GM03348 (cell line): Measurements from ENCODE around the gene REM2.
A peak's percentile ranks its signal among the peaks of the same experiment; 100 is the strongest.

Source experiments
- DNase-seq: peaks from one replicate; pipeline ENCODE4 v3.0.0; 2012; ENCODE audit warnings: low spot score

REM2 gene, protein sequence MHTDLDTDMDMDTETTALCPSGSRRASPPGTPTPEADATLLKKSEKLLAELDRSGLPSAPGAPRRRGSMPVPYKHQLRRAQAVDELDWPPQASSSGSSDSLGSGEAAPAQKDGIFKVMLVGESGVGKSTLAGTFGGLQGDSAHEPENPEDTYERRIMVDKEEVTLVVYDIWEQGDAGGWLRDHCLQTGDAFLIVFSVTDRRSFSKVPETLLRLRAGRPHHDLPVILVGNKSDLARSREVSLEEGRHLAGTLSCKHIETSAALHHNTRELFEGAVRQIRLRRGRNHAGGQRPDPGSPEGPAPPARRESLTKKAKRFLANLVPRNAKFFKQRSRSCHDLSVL

DNA sequence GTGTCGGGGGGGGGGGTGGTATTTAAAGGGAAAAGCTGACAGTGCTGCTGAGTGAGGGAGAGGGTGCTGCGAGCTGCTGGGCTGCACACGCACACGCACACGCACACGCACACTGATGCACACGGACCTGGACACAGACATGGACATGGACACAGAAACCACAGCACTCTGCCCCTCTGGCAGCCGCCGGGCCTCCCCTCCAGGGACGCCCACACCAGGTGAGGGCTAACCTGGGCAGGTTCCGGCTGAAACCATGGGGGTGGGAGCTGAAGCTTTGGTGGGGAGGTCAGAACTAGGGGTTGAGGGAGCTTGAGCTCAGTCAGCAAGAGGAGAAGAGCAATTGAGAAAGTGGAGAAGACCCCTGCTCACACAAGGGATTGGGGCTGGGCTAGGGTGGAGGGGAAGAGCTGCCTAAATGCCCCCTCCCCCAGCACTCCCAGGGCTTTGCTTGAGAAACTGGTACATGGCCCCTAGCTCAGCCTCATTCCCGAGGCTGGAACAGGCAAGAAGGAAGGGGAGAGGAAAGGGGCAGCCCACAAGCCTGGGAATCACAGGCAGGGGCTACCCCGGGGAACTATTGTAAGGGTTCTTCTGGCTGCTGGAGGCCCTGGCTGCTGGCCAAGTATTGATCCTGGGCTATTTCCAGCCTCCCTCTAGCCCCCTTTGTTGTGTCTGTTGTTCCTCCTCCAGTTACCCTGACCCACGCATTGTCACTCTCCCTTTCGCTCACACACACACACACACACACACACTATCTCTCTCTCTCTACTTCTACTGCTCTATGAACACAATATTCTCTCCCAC lies at the start of gene REM2:
Gene REM2 (plus strand): TSS at position 50 of the 804 bp plus-strand sequence. CDS start 66 bp downstream, at position 116.
- DNase-seq = no peak

DNA sequence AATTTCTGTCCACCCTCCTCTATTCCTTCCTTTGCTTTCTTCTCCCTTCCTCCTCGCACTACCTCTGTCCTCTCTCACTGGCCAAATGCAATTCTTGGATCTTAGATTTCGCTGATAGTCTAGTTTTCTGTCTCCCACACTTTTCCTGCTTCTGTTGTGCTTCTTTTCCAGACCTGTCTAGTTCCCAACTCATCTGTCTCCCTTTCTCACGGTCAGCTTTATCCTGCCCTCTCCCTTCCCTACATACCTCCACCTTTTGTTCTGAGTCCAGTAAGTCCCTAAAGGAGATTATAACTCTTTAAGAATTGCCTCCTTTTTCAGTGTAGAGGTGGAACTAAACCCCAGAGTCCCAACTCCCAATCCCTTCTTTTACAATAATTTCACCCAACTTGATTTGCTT lies 47.5 kb upstream of the REM2 start:
- DNase-seq = no peak

DNA sequence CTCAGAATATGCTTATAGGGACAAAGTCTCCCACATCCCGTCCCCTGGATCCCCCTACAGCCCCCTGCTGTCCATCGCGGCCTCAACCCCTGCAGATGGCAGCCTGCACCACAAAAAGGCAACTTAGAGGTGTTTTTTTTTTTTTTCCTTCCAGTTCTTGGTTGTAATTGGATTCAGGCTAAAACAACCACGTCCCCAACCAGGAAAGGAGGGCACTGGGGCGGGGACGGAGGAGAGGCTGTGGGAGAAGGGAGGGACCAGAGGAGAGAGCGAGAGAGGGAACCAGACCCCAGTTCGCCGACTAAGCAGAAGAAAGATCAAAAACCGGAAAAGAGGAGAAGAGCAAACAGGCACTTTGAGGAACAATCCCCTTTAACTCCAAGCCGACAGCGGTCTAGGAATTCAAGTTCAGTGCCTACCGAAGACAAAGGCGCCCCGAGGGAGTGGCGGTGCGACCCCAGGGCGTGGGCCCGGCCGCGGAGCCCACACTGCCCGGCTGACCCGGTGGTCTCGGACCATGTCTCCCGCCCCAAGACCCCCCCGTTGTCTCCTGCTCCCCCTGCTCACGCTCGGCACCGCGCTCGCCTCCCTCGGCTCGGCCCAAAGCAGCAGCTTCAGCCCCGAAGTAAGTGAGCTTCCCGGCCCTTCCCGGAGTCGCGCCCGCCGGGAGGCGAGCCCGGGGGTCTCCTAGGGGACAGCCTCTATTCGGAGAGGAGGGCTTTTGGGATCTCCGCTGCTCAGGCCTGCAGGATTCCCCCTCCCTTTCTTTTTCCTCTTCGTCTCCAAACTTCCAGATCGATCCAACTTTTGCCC lies 46.5 kb upstream of the REM2 start, which contains the start of gene MMP14:
Gene MMP14 (plus strand): TSS at position 285 of the 813 bp plus-strand sequence. CDS start 233 bp downstream, at position 518.
- peak; percentile 94 for DNase-seq

DNA sequence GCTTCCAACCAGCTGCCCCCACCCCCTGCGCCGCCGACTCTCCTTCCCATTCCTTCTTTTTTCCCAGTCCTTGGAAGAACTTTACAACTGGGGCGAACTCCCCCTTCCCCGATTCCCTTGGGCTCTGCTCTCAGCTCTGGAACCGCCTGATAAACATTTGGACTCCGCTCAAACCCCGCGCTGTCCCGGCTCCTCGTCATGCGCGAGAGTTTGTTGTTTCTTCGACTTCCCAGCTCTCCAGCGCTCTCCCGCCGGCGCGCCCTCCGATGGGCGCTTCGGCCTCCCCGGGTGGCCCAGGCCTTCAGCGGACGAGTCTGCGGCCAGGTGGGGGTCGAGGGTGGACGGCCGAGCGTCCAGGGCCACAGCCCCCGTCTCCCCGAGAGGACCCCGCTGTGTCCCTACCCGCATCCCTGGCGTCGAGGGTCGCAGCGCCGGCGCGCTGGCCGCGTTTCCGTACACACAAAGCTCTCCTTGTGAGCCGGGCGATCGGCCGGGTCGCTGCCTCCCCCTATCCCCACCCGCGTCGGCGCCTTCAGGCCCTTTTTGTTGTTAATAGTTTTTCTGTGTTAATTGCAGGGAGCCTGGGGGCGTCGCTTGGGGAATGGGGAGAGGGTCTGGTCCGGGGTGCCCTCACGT lies 45.8 kb upstream of the REM2 start:
- DNase-seq = peak; percentile 67

DNA sequence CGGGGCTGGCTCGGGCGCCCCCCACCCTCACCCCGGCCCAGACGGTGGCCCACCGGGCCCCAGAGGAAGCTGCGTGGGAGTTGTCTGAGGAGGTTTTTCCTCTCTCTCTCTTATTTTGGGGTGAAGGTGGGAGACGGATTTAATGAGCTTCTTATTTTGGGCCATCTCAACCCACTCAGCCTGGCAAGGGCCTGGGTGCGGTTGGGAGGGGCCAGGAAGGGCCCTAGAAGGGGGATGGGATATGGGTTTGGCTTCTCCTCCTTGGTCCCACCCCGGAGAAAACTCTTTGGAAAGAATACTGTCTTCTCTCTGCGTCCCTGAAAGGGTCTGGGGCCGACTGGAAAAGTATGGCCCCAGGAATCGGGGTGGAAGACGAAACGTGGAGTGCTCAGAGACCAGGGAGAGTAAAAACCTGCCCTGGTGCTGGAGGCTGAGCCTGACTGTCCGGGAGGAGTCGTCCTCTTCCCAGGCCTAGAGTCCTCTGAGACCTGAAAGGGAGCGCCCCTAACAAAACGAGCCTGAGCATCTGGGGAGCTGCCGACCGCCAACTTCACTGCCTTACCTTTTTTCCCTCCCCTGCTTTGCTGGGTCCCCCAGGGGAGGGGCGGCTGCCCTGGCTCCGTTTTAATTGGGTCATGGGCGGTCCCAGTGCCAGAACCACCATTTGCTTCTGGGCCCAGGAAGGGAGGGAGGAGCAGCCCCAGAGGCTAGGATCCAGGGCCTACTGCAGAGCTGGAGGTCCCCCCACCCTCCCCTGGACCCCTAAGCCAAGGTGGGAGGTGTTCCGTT lies 45.1 kb upstream of the REM2 start:
- DNase-seq = peak; percentile 72

DNA sequence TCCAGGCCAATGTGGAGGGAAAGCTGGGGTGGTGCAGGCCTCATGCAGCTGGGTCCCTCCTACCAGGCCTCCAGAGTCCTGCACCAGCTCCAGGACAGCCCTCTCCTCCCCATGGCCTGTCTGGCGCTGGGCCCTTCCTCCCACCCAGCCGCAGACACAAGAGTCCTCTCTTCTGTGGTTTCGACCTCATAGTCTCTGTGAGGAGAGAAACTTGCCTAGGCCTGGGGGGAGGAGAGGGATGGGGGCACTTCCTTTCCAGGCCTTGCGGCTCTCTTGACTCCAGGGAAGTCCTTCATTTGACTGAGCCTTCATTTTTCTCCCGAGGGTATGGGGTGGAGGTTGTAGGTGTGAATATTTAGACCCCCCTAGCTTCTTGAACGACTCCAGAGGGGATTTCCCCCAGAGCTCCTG lies 44.4 kb upstream of the REM2 start:
- peak; percentile 79 for DNase-seq

DNA sequence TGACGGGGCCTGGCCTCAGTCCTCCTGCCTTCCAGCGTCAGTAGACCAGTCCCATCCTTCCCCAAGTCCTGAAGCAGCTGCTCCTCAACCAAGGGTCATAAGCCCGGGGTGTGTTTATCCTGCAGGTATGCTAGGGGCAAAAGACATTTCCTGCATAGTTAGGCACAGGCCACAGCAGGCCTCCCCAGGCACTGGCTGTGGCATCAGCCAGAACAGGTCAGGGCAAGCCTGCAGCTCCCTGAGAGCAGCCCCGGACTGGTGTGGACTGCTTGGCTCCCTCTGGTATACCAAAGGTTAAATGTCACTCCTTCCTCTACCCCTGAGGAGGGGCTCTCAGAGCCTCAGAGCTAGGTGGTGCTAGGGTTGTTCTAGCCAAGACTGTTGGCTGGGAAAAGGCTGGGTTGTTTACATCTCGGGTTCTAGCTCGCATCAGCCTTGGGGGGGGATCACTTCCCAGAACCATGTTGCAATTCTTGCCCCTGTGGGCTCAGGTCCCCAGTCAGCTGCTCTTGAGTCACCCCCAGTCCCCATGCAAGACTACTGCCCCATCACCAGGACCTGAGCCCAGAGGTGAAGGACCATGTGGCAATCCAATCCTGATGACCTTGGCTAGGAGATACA lies 43.8 kb upstream of the REM2 start:
- DNase-seq = no peak

DNA sequence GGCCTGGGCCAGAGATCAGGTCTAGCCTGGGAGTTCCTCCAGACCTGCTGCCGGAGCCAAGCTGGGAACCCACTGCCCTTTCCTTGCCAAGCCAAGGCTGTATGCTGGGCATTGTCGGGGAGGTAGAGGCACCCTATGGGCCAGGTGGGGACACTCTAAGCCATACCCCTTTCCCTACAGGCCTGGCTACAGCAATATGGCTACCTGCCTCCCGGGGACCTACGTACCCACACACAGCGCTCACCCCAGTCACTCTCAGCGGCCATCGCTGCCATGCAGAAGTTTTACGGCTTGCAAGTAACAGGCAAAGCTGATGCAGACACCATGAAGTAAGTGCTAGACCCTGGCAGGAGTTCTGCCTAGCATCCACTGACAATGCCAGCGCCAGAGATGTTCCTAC lies 41.7 kb upstream of the REM2 start:
- no peak for DNase-seq

DNA sequence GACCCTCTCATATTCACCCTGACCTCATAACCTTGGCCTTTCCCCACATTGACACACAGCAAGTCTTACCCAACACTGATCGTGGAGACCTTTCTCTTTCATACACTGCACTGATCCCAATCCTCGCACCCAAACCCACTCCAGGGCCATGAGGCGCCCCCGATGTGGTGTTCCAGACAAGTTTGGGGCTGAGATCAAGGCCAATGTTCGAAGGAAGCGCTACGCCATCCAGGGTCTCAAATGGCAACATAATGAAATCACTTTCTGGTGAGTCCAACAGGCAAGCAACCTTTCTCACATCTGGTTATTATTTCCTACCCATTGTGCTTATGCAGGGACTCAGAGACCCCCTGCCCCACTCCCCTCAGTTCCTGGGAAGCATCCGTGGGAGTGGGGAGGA lies 41.3 kb upstream of the REM2 start:
- DNase-seq = no peak

DNA sequence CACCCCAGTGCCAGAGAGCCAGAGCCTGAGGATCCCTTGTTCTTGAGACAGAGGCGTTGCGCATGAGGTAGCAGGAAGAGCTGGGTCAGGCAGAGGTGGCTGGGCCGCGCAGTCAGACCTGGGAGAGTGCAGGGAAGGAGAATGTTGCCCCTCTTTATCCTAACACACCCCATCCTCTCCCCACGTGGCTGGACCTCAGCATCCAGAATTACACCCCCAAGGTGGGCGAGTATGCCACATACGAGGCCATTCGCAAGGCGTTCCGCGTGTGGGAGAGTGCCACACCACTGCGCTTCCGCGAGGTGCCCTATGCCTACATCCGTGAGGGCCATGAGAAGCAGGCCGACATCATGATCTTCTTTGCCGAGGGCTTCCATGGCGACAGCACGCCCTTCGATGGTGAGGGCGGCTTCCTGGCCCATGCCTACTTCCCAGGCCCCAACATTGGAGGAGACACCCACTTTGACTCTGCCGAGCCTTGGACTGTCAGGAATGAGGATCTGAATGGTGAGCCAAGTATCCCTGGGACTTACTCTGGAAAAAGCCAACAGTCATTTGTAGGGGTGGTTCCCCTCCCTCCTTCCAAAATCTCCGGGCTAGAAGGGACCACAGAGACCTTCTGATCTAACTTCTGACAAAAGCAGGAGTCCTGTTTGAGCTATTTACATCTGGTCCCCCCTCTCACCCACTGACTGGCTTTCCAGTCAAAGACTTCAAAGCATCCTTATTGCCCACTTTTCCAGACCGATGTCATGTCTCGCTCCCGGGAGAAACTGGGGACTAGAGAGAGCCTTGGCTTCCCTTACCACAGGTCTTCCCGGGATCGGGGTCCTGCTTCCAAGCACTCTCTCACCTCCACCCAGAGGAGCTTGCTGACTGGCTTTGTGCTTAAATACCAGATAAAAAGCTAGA lies 40.6 kb upstream of the REM2 start:
- no peak for DNase-seq

DNA sequence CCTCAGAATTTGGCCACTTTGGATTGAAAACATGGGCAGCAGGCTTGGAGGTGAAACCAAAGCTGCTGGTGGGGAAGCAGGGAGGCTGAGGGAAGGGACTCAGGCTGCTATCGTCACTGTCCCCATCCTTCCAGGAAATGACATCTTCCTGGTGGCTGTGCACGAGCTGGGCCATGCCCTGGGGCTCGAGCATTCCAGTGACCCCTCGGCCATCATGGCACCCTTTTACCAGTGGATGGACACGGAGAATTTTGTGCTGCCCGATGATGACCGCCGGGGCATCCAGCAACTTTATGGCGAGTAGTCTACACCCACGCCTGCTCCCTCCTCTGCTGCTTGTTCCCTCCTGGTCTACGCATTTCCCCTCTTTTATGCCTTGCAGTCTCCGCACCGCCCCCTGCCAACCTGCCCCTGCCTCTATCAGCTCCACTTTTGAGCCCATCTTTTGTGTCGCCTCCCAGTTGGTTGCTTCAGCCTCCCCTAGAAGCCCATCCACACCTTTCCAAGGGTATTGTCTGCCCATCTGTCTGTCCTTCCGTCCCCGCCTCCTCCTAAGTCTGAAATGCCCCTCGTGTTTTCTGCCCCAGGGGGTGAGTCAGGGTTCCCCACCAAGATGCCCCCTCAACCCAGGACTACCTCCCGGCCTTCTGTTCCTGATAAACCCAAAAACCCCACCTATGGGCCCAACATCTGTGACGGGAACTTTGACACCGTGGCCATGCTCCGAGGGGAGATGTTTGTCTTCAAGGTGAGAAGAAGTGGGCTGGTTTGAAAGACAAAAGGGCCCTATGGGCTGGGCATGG lies 39.7 kb upstream of the REM2 start:
- DNase-seq = no peak

DNA sequence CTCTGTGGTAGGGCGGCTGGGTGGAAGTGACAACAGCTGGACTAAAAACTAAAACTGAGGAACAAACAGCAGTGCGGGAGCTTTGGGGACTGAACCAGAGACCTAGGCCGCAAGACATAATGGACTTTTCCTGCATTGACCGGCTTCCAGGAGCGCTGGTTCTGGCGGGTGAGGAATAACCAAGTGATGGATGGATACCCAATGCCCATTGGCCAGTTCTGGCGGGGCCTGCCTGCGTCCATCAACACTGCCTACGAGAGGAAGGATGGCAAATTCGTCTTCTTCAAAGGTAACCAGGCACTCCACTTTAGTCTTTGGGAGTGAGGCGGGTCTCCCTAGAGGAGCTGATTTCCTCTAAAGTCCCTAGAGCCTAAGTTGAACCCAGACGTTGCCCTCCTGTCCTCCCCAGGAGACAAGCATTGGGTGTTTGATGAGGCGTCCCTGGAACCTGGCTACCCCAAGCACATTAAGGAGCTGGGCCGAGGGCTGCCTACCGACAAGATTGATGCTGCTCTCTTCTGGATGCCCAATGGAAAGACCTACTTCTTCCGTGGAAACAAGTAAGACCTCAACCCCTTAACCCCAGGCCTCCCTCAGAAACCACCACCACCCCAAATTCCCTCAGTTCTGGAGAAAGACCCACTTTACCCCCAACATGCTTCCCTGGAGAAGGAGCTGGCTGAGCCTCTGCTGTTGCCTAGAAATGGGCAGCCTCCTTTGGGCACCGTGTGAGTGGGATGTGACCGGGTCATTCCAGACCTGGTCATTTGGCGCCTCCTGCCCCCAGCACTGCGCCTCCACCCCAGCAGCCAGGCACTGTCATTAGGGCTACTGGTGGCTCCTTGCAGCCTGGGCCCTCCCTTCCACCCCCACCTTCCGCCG lies 38.6 kb upstream of the REM2 start:
- DNase-seq = no peak

DNA sequence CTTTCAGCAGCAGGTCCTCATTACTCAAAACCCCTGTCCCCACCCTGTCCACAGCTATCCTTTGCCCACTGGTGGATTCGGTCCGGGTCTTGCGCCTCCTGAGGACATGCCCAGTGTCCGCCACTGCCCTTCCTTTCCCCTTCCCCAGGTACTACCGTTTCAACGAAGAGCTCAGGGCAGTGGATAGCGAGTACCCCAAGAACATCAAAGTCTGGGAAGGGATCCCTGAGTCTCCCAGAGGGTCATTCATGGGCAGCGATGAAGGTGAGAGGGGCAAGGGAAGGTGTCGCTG lies 38.0 kb upstream of the REM2 start:
- no peak for DNase-seq

DNA sequence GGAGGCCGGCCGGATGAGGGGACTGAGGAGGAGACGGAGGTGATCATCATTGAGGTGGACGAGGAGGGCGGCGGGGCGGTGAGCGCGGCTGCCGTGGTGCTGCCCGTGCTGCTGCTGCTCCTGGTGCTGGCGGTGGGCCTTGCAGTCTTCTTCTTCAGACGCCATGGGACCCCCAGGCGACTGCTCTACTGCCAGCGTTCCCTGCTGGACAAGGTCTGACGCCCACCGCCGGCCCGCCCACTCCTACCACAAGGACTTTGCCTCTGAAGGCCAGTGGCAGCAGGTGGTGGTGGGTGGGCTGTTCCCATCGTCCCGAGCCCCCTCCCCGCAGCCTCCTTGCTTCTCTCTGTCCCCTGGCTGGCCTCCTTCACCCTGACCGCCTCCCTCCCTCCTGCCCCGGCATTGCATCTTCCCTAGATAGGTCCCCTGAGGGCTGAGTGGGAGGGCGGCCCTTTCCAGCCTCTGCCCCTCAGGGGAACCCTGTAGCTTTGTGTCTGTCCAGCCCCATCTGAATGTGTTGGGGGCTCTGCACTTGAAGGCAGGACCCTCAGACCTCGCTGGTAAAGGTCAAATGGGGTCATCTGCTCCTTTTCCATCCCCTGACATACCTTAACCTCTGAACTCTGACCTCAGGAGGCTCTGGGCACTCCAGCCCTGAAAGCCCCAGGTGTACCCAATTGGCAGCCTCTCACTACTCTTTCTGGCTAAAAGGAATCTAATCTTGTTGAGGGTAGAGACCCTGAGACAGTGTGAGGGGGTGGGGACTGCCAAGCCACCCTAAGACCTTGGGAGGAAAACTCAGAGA lies 37.0 kb upstream of the REM2 start:
- DNase-seq = no peak

DNA sequence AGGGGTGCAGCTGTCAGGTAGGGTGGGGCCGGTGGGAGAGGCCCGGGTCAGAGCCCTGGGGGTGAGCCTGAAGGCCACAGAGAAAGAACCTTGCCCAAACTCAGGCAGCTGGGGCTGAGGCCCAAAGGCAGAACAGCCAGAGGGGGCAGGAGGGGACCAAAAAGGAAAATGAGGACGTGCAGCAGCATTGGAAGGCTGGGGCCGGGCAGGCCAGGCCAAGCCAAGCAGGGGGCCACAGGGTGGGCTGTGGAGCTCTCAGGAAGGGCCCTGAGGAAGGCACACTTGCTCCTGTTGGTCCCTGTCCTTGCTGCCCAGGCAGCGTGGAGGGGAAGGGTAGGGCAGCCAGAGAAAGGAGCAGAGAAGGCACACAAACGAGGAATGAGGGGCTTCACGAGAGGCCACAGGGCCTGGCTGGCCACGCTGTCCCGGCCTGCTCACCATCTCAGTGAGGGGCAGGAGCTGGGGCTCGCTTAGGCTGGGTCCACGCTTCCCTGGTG lies 36.2 kb upstream of the REM2 start:
- DNase-seq = no peak

DNA sequence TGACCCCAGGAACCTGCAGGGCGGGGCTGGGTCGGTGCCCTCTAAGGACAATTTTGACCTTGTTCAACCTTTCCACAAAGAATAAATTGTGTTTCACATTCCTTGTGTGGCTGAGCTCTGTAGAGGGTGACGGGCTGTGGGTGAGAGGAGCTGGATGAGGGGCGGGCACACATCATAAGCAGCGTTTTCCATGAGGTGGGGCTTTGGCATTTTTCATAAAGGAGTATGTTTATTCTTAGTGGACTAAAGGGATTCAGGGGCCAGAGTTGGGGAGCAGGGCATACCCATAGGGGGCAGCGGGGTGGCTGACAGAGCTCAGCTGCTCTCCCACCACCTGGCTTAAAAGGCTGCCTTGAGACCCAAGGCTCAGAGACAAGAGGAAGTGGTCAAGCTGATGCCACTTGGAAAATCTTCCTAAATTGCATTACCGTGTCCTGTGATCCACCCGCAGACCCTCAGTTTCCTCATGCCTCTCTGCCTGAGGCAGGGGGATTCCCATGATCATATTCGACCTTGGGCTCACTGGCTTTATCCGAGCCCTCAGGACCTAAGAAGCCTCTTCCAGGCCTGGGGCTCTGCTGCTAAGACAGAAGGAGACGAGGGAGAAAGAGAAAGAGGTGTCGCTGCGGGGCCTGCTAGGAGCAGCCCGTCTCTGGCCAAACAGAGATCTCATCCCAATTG lies 35.2 kb upstream of the REM2 start:
- DNase-seq = peak; percentile 47
